HG02840 (cell line): ENCODE measurements around the gene MSI2.
"Not testable (repeated sequence)": the region's sequence is repeated elsewhere in the genome, so short reads cannot be mapped to it uniquely, and the experiment has no call there.

Source experiments
- ATAC-seq: cut with Tn5 transposase; IDR thresholded peaks from one replicate; pipeline ENCODE4 v1.9.1; 2021; ENCODE audit warnings: mild to moderate bottlenecking, moderate library complexity, moderate number of reproducible peaks; ENCODE audit not compliant: unreplicated experiment, low FRiP score

MSI2 gene

DNA sequence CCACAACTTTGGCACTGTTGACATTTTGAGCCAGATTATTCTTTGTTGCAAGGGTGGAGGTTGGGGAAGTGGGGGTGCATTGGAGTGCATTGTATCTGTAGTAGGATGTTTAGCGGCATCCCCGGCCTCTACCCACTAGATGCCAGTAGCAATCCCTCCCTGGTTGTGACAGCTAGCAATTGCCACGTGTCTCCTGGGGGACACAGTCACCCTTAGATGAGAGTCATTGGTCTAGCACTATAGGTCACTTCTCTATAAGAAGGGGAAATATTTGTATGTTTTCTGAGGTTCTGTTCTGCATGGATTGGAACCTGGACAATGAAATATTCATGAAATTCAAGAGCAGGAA, 32.4 kb downstream of the MSI2 start:
- no peak for ATAC-seq

DNA sequence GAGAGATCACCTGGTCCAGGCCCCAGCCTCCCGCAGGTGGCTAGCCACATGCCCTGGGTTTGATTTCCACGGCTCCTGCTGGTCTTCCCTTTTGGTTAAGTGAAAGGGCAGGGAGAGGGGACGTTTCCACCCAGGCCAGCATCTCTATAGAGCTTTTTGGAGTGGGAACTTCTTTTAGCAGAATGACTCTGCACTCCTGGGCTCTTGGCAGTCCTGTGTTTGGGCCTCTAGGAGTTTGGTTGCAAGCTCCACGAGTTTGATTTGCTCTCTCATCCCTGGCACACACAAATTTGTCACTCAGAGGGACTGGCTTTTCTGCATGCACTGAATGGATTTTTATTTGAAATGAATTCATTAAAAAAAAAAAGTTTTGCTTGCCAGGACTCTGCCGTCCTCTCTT, 32.8 kb downstream of the MSI2 start:
- no peak for ATAC-seq

DNA sequence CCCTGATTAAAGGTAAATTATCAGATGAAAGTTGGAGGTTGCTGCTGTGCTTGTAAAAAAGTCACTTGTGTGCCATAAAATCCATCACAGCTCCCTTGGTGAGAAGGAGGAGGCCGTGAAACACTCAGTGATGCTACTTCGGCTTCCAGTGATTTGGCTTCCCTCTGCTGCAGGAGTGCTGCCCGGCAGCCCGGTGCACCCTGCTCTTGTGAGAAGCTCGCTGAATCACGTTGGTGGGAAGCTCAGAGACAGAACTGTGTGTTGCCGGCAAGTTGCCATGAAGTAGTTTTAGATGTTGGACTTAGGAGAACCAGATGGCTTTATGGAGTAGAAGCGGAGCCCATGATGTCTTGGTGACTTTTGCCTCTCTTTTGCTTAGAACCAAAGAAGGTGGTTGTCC, 33.3 kb downstream of the MSI2 start:
- ATAC-seq: no peak

DNA sequence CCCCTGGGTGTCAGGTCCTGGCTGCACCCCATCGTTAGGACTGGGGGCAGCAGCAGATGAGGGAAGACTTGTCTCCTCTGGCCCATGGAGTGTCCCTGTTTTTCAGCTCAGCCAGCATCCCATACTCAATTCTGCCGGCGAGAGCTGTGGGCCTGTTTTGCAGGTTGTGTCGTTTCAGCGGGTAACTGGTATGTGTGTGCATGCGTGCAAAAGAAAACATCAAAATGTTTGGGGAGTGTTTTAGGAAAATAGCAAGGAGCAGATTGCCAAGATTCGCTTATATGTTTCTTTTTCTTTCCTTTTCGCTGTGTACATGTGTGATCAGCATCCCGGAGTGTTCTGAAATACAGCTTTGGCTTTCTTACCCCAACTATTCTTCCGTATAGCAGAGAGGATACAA, 34.7 kb downstream of the MSI2 start:
- no peak for ATAC-seq

DNA sequence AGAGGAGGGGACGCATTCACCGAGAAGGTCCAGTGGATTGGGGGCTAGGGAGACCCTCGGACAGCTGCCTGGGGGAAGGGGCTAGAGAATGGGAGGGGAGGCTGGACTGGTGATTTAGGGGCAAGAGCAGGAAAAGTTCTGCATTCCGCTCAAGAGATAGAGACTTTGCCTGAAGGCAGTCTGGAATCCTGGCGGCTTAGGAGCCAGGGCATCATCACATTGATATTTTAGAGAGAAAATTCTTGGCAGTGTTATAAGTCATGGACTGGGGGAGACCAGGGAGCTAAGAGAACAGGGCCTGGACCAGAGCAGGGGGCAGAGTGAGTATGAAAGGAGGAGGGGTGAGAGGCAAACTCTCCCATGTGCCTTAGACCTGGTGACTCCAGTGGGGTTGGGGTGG, 35.8 kb downstream of the MSI2 start:
- ATAC-seq: no peak

DNA sequence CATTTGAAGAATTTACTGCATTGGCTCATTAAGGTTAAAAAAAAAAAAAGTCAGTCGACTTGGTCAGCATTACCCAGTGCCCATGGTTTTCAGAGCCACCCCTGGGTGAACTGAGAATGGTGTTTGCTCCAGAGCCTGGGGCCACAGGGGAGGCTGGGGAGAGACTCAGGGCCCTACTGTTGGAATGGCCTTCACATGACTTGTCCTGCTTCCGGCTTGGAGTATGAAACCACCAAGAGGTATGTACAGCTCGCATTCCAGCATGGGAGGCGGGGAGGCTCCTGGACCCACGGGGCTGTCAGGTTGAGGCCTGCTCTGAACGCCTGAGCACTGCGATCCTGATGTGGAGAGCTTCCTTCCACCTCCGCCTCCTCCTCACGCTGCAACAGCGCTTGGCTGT, 36.8 kb downstream of the MSI2 start:
- ATAC-seq: no peak

DNA sequence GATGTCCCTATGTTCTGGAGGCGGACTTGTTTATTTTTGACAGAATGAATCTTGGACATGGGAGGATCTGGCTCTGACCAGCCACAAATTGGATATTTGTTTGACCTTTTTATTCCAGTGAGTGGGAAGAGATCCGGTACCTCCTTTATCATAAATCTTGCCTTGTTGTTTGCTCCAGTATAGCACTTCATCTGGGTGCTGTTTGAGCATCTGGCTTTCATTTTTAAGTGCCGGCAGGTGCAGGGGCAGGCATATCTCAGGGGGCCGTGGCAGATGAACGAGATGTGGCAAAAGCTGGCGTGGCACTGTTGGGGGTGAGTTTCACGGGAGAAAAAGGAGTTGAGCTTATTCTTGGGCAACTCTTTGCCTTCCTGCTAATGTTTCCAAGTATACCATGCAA, 37.8 kb downstream of the MSI2 start:
- ATAC-seq: no peak

DNA sequence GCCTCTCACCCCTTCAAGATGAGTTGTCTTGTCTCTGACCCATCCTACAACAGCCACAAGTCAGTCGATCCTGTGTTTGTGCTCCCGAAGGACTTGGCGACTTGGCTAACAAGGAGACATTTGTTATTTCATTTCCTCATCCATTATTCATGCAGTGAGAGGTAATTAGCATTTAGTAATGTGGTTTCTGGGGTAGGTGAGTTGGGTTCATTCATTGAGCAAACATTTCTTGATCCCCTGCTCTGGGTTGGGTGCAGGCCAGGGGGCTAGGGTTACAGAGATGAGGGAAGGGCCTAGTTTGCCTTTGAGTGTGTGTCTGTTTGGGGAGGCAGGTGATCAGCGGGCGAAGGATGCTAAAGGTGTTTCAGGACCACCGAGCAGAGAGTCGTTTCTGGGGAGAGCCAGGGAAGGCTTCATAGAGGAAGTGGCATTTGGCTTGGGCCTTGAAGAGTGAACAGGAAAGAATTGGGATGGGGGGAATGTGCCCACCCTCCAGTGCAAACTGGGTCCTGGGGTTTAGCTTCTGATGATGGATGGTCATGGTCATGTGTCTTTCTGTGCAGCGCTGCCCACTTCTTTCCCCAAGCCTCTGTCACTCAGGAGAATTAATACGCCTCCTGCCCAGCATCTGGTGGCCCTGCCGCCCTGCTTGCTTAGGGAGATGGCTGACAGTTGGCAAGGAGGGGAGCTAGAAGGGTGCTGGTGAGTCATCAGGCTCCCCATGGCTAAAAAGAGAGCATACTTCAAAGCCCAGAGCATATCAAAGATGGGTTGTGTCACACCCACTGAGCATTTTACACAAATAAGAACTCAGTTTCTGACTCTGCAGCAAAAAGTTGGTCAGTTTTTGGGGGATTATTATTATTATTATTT, 38.5 kb downstream of the MSI2 start:
- no peak for ATAC-seq

DNA sequence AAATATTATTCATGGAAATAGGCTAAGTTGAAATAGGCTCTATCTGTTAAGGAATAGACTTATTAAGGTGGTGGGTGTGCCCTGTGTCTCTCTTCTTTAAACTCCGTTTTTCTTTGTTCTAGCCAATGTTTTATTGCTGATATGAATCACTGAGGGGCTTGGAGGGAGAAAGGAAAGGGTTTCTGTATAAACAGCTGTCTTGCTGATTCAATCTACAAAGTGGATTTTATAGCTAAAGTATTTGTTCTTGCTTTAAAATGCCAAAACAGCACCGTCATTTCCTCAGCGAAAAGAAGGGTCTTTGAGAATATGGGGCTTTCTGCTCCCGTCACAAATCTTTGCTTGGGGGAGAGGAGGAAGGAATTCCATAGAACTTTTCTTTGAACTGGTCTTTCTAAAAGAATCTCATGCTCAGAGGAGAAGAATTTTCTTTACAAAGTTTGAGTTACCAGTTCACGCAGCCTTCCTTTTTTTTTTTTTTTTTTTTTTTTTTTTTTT, 39.3 kb downstream of the MSI2 start:
- no peak for ATAC-seq

DNA sequence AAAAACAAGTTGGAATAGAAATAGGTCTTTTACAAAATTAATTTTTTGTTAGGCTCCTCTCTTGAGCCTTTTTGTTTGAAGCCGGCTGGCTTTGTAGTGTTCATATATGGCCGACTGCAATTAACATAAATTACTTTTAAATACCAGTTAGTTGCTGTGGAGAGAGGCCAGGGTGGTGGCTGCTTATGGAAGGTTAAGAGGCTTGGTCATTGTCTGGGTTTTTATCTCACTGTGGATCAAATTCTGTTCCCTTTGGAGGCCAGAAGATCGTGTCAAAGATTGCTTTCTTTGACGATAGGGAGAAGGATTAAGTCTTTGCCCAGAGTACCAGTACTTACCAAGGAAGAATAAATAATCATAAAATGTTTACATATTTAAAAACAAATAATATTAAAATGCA, 39.9 kb downstream of the MSI2 start:
- no peak for ATAC-seq

DNA sequence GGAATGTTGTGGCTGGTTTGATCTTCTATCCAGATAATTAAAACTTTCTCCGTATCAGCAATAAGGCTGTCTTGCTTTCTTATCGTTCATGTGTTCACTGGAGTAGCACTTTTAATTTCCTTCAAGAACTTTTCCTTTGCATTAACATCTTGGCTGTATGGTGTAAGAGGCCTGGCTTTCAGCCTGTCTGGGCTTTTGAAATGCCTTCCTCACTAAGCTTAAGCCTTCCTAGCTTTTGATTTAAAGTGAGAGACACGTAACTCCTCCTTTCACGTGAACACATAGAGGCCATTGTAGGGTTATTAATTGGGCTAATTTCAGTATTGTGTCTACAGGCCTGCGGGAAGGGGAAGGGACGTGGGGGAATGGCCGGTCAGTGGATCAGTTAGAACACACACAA, 42.9 kb downstream of the MSI2 start:
- no peak for ATAC-seq

DNA sequence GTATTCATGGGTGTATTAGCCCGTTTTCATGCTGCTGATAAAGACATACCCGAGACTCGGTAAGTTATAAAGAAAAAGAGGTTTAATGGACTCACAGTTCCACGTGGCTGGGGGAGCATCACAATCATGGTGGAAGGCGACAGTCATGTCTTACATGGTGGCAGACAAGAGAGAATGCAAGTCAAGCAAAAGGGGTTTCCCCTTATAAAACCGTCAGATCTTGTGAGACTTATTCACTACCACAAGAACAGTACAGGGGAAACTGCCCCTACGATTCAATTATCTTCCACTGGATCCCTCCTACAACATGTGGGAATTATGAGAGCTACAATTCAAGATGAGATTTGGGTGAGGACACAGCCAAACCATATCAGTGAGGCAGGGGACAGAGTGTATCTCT, 44.3 kb downstream of the MSI2 start:
- not testable (repeated sequence) for ATAC-seq

DNA sequence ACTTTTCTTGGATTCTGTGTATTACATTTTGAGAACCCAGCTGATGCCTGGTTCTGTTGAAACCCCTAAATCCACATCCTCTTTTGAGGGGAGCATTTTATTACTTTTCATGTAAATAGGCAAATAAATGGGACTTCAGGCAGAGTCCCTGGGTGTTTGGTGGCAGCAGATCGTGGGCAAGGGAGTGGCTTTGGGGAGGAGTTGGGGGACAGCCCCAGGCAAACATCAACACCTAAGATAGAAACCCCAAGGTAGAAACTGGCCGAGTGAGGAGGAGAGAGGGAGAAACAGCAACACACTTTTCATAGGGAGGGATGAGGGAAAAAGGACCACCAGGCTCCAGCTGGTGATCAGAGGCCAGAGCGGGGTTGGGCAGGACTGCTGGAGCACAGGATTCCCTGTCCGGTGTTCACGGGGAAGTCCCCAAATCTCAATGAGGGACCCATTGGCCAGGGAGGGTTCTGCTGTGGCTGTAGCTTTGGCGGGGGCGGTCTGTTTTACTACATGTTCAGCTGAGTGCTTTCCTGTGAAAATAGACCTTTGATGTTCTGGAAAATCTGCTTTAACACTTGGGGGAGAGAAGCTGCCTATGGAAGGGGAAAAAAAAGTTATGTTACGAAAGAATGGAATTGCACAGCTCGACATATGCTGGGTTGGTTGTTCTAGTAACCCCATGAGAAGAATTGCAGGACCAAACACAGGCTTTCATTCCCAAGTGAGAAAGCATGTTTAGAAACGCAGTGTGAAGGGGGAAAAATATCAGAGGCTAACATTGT, 46.6 kb downstream of the MSI2 start:
- ATAC-seq: no peak

DNA sequence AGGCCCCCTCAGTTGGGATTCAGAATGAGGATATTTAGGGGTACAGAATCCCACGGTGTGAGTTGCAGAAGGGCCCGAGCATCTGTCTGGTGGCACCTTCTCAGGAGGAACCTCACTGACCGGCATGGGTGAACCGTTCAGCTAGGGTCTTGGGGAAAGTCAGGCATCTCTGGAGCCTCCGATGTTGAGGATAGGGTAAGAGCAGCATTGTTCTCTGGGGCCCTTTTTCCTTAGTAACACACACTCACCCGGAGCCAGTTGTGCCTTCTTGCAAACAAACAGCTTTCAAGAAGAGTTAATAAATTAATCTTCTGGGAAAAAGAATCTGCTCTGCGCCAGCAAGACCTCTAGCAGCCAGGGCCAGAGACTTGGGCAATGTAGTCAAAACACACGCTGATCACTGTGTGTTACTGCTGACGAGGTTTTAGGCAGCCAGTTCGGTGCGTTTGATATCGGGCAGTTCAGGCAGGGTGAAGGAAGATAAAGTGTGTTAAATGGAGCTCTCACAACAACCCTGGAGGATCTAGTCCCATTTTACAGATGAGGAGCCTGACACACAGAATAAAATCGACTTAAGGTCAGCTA, 48.9 kb downstream of the MSI2 start:
- ATAC-seq: no peak

DNA sequence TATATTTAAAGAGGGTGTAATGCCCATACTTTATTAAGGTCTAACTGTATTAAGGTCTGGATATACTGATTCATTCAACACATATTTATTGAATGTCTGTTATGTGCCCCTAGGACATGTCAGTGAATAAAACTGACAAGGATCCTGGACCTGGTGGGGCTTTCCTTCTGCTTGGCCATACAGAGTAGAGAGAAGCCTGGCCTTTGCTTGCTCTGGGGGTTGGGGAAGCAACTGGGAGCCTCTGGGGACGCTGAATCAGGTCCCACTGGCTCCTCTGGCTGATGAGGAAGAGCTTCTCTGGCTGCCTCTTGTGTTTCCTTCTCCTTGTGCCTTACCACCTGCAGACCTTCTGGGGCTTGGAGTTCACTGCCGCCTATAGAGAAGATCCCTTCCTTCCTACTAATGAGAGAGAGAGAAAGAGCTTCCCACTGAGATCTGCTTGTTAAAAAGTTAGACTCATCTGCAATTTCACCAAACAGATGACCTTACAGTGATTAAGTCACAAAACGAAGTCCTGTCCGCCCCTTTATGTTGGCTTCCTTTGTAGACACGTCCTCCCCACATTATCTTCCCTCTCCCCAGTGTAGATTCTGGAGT, 49.7 kb downstream of the MSI2 start:
- no peak for ATAC-seq

DNA sequence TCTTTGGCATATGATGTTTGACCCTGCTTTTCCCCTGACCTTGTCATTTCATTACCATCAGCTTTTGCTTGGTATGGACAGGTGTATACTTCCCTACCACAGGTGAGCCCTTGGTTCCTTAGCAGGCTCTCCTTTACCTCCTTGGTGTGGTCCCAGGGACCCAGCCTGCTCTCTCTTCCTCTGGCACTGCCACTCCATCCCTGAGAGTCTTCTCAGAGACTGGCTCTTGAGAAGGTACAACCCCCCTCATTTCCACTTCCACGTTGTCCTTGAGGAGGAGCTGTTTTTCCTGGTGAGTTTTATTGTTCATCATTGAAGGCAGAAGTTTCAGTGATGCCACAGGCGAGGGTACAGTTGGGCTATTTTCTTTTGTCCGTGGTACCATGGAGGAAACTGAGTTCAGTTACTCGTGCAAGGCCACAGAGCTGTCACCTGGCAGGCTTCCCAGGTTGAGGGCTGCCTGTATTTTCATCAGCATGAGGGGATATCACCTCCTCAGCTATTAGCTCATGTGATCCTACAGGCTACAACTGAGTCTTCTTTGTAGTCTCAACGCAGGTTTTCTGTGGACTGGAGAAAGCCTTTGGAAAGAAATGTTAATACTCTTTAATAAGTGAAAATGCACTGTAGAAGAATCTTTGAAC, 52.3 kb downstream of the MSI2 start:
- no peak for ATAC-seq

DNA sequence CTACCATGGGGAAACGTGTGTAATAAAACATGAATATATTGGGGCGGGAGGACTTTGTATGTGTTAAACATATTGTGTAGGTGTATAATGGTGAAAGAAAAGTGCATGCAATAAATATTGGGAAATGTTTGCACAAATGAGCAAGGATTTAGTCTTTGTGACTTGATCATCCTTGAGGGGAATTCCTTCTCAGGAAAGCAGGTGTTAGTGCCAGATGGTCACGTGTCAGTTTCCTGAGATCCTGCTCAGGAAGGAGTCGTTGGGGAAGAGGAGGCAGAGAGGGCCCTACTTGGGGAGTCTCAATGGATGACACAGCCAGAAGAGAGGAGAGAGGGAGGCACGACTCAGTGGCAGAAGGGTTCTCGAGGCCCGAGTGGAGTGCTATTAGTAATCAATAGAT, 53.2 kb downstream of the MSI2 start:
- no peak for ATAC-seq

DNA sequence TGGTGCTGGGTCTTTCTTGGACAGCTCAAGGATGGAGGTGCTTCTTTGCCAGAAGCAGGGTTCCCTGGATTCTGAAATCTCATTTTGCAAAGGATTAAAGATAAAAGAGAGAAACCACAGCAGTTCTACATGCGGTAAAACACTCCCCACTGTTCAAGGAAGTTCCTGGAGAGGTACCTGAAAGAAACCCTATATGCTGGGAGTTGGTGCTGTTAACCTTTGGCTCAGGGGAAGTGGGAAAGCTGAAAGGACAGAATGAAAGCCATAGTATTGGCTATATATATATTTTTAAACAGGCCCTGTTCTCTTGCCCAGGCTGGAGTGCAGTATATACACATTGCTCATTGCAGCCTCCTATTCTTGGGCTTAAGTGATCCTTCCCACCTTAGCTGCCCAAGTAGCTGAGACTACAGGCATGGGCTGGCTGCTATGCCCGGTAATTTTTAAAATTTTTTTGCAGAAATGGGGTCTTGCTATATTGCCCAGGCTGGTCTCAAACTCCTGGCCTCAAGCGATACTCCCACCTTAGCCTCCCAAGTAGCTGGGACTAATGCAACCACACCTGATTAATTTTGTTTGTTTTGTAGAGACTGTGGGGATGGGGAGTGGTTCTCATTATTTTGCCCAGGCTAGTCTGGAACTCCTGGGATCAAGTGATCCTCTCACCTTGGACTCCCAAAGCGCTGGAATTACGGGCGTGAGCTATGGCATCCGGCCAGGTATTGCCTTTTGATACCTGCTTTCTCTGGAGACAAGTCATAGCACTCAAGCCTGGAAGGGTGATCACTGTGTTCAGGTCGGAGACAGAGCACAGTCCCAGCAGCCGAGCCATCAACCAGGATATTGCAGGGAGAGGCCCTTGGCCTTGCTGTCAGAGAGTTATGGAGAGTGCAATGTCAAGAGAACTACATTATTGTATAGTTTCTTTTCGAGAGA, 55.2 kb downstream of the MSI2 start:
- no peak for ATAC-seq

DNA sequence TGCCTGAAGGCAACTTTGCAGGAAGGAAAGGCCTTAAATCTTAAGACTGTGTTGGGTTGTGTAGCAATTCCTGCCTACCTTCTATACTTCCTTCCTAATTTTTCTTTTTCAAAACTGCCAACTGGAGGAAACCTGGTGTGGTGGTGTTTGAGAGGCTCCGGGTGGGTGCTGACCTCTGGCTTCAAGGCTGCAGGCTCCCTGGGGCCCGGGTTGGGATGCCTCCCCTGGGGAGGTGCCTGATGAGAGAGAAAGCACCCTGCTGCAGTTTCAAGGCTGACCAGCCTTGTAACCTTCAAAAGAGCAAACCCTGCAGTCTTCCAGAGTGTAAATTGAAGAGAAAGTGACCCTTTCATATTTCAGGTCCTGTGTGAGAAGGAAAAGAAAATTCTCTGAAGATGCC, 55.9 kb downstream of the MSI2 start:
- no peak for ATAC-seq
